ENCODE data around the gene KCTD14.

DNA sequence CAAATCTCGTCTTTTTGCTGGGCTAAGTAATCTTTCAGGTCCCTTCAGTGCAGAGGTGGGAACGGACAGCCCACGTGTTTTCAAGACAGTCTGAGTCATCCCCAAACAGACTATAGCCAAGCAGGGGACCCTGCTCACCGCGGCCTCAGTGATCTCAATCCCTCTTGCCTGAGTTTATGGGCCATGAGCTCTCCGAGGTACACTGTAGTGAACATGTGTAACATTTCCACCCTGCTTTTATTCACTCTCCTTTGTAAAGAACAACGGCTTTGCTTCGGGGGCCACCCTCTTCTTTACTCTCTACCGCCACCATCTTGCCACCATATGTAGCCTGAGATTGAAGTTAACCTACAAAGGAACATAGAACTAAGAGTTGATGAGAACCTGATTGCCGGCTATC, 11.5 kb upstream of the KCTD14 start:
- TF ChIP-seq, protein P1, sequence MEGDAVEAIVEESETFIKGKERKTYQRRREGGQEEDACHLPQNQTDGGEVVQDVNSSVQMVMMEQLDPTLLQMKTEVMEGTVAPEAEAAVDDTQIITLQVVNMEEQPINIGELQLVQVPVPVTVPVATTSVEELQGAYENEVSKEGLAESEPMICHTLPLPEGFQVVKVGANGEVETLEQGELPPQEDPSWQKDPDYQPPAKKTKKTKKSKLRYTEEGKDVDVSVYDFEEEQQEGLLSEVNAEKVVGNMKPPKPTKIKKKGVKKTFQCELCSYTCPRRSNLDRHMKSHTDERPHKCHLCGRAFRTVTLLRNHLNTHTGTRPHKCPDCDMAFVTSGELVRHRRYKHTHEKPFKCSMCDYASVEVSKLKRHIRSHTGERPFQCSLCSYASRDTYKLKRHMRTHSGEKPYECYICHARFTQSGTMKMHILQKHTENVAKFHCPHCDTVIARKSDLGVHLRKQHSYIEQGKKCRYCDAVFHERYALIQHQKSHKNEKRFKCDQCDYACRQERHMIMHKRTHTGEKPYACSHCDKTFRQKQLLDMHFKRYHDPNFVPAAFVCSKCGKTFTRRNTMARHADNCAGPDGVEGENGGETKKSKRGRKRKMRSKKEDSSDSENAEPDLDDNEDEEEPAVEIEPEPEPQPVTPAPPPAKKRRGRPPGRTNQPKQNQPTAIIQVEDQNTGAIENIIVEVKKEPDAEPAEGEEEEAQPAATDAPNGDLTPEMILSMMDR (IDR thresholded peaks at IDR 0.05), result no peak
- no peak for TF ChIP-seq POLR2A (IDR thresholded peaks at IDR 0.05)
